Gastrocnemius medialis (tissue), 4 donors: ENCODE results near the gene CACNA1H. TPM values are rescaled to one million over a fixed set of nuclear protein-coding genes. Genes with fewer than 3 reads are reported as not detected.
A peak's percentile ranks its signal among the peaks of the same experiment; 100 is the strongest.
"Not testable (repeated sequence)": the region's sequence is repeated elsewhere in the genome, so short reads cannot be mapped to it uniquely, and the experiment has no call there.

Experiments
- ATAC-seq, 2 donors: fragments of 150-250 bp; one replicate each; pipeline ENCODE4 v1.9.1; 2016
- DNase-seq, 2 donors: peaks; one replicate each; pipeline ENCODE4 v3.0.0-alpha.2; 2019
- H3K27ac ChIP-seq, 4 donors: fragments of 200-600 bp; sonication (generic); 1 replicate in 1 of 4; 2 replicates in 3 of 4; pipeline ENCODE4 v1.5.1; 2016 to 2018; ENCODE audit warnings: mild to moderate bottlenecking in 2 of 4, moderate library complexity in 1 of 4
- H3K27me3 ChIP-seq, 3 donors: fragments of 200-600 bp; sonication (generic) in 2 of 3; 1 replicate in 1 of 3; 2 replicates in 2 of 3; pipeline versions ENCODE4 v1.5.1 to v1.6.0; 2016 to 2019; ENCODE audit warnings: mild to moderate bottlenecking in 1 of 3, moderate library complexity in 1 of 3
- H3K36me3 ChIP-seq, 2 donors: fragments of 200-600 bp; sonication (generic) in 1 of 2; one replicate each; pipeline ENCODE4 v1.5.1; 2017 to 2018
- H3K4me1 ChIP-seq, 2 donors: fragments of 200-600 bp; sonication (generic) in 1 of 2; one replicate each; pipeline ENCODE4 v1.5.1; 2016 to 2017; ENCODE audit warnings: mild to moderate bottlenecking in 2 of 2
- H3K4me3 ChIP-seq, 4 donors: fragments of 200-600 bp; sonication (generic) in 3 of 4; 1 replicate in 1 of 4; 2 replicates in 3 of 4; pipeline ENCODE4 v1.5.1; 2016 to 2019; ENCODE audit warnings: mild to moderate bottlenecking in 2 of 4
- H3K9me3 ChIP-seq, 3 donors: fragments of 200-600 bp; sonication (generic) in 2 of 3; 1 replicate in 1 of 3; 2 replicates in 2 of 3; pipeline ENCODE4 v1.5.1; 2016 to 2019
- POLR2A ChIP-seq, 2 donors: fragments of 450-650 bp; IDR thresholded peaks; one replicate each; pipeline ENCODE4 v1.6.1; 2017; ENCODE audit warnings: antibody characterized with exemption in 2 of 2, mild to moderate bottlenecking in 2 of 2, moderate library complexity in 2 of 2
- in situ Hi-C, 4 donors: fragments of 200-750 bp; cut with MboI; loops; one replicate each; pipeline versions ENCODE4 v1.15.0 to v1.8.0; 2017; ENCODE audit warnings: low sequenced_read_pairs in 4 of 4
- intact Hi-C: fragments of 100-400 bp; cut with DNase I; formaldehyde crosslinking; loops from one replicate; pipeline ENCODE4 v1.15.1; 2023; ENCODE audit warnings: low total_unique reads
- total RNA-seq, 4 donors: library from RNA; depleted of rRNA; stranded (reverse); fragments of >200 nt; gene quantifications; one replicate each; pipeline versions ENCODE4 v1.1.0 to v1.2.3, GENCODE V29; 2016
- TF ChIP-seq, protein P1 (sequence below), 5 experiments: fragments of 450-650 bp in 3 of 5; fragments of 200-600 bp in 2 of 5; sonication (generic) in 2 of 5; IDR thresholded peaks in 4 of 5; conservative IDR thresholded peaks in 1 of 5; 1 replicate in 4 of 5; 2 replicates in 1 of 5; pipeline ENCODE4 v1.5.1; 2016 to 2019; ENCODE audit warnings: antibody characterized with exemption in 5 of 5, mild to moderate bottlenecking in 3 of 5, moderate library complexity in 3 of 5

CACNA1H gene
- total RNA-seq, 4 donors from 2014 or later: 3.7 to 12.8 (median 4.5) TPM

DNA sequence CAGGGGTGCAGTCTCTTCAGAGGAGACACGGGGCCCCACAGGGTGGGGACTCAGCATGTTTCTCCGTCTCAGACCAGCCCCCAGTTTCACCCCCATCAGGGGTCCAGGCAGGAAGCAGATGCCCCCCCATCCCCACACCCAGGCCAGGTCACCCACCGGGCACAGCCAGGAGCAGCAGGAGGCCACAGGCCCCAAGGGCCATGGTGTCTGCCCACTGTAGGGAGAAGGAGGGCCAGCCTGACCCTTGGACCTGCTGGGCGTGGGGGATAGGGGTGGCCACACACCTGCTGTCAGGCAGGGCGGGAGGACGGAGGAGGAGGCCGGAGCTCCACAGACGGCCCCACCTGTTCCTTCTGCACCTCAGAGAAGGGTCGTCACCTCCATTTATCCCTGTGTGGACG lies 72.1 kb downstream of the CACNA1H start, which contains the start of gene TPSG1:
TPSG1 (minus strand) TSS at position 218 of the 401 bp plus-strand sequence; CDS start at position 202, 16 bp downstream.
- Histone ChIP-seq H3K9me3 (no peaks in the 10 kb centered on the region), H3K27ac (no peak within 1 kb of the TSS), H3K27me3 (peaks cover 0 to 5% (median 0%) of the 10 kb centered on the region in 3 donors), H3K4me1 (no peaks in the 10 kb centered on the region), H3K4me3 (no peak within 1 kb of the TSS), H3K36me3 (no peaks in the 10 kb centered on the region)
- DNase-seq (no peak), ATAC-seq (no peak)
- in situ Hi-C loops (no loop called here), intact Hi-C loops (no loop called here)
- TF ChIP-seq, protein P1, sequence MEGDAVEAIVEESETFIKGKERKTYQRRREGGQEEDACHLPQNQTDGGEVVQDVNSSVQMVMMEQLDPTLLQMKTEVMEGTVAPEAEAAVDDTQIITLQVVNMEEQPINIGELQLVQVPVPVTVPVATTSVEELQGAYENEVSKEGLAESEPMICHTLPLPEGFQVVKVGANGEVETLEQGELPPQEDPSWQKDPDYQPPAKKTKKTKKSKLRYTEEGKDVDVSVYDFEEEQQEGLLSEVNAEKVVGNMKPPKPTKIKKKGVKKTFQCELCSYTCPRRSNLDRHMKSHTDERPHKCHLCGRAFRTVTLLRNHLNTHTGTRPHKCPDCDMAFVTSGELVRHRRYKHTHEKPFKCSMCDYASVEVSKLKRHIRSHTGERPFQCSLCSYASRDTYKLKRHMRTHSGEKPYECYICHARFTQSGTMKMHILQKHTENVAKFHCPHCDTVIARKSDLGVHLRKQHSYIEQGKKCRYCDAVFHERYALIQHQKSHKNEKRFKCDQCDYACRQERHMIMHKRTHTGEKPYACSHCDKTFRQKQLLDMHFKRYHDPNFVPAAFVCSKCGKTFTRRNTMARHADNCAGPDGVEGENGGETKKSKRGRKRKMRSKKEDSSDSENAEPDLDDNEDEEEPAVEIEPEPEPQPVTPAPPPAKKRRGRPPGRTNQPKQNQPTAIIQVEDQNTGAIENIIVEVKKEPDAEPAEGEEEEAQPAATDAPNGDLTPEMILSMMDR (IDR thresholded peaks at IDR 0.05 in 4 of 5, conservative IDR thresholded peaks at IDR 0.05 in 1 of 5): no peak
- TF ChIP-seq POLR2A (IDR thresholded peaks at IDR 0.05): no peak

DNA sequence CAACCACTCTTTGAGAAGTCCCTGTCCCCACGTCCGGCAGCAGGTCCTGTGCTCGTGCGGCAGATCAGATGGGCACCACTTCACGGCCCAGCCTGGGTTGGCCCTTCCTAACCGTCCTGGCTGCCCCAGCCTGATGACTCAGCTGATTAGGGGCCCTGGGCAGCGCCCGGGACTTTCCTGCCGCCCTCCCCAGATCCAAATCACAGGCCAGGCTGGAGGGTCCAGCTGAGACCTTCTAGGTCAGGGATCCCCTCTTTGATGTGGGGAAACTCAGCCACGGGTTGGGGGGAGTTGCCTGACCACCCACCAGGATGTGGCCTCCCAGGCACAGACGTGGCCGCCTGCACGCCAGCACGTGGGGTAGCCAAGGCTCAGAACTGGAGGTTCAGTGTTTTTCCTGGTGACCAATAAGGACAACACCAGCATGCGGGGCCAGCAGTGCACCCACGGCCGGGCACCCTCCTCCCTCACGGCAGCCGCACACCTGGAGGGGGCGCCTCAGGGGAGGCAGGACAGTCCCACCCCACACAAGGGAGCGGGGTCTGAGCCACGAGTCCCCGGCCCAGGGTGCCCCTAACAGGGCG lies 72.9 kb downstream of the CACNA1H start:
- H3K9me3 ChIP-seq, intact Hi-C loops, ATAC-seq, H3K4me3 ChIP-seq, DNase-seq, in situ Hi-C loops, H3K4me1 ChIP-seq, H3K27me3 ChIP-seq, H3K36me3 ChIP-seq, H3K27ac ChIP-seq: not testable (repeated sequence)

DNA sequence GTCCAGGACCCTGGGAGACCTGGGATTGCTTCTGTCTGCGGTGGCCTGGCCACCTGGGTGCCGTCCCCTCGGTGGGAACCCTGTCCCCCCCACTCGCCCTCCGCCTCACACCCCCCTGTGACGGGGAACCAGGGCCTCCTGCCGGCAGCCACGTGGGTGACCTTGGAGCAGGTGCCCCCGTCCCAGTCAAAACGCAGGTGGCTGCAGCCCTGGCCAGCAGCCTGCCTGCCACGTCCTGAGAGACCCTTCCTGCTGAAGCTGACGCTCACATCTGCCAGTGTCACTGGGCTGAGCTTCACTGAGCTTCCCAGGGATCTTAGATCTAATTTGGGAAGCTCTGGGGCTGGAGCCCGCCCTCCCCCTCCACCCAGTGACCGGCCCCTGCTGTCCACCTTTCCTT lies 73.8 kb downstream of the CACNA1H start:
- intact Hi-C loops, H3K27me3 ChIP-seq, H3K36me3 ChIP-seq, in situ Hi-C loops, ATAC-seq, H3K9me3 ChIP-seq, H3K4me1 ChIP-seq, H3K27ac ChIP-seq, DNase-seq, H3K4me3 ChIP-seq: not testable (repeated sequence)

DNA sequence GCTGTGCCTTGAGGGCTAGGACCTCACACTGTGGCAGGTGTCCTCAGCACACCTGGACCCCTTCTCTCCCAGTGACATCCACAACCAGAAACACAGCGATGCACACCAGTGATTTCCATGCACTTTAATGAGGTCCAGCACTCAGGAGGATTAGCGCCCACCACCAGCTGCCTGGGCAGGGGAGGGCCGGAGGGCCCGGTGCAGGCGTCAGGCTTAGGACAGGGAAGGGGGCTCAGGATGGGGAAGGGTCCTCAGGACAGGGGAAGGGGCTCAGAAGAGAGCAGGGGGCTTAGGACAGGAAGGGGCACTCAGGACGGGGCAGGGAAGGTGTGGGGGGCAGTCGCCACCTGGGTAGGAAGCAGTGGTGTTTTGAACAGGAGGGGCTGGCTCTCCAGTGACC lies 75.3 kb downstream of the CACNA1H start:
- H3K36me3 ChIP-seq, H3K27ac ChIP-seq, DNase-seq, H3K4me3 ChIP-seq, in situ Hi-C loops, intact Hi-C loops, ATAC-seq, H3K9me3 ChIP-seq, H3K4me1 ChIP-seq, H3K27me3 ChIP-seq: not testable (repeated sequence)

DNA sequence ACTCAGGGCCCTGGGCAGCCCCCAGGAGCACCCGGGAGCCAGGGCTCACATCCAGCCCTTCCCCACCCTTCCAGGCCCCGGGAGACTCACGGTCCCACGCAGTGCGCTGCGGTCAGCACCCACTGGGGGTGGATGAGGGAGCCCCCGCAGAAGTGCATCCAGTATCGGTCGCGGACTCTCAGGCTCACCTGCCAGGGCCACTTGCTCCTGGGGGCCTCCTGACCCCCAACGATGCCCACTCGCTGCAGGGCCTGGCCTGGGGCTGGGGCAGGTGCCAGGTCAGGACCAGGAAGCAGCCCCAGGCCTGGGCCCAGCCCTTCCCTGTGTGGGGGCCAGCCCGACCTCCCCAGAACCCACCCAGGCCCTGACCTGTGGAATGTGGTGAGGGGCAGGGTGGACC lies 76.6 kb downstream of the CACNA1H start:
- DNase-seq, ATAC-seq, in situ Hi-C loops, intact Hi-C loops, H3K27ac ChIP-seq, H3K27me3 ChIP-seq, H3K9me3 ChIP-seq, H3K36me3 ChIP-seq, H3K4me1 ChIP-seq, H3K4me3 ChIP-seq: not testable (repeated sequence)

DNA sequence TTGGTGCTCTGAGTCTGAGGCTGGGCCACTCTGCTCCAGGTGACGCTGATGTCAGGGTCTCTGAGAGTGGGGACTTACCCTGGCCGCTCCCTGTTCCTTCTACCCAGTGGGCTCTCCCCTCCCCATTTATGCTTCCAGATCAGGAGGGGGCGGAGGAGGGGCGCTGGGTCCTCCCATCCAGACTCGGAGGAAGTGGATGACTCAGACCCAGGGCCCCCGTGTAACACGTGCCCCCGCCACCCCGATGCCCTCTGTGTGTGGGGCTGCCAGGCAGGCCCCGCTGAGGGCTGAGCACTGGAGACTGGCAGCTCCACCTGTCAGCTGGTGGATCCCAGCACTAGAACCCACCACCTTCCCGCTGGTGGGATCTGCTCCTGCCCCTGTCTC lies 77.2 kb downstream of the CACNA1H start, which contains the start of gene TPSB2:
TPSB2 (minus strand) TSS at position 101 of the 387 bp plus-strand sequence. CDS start 233 bp downstream, outside the sequence.
- ATAC-seq, in situ Hi-C loops: not testable (repeated sequence)

DNA sequence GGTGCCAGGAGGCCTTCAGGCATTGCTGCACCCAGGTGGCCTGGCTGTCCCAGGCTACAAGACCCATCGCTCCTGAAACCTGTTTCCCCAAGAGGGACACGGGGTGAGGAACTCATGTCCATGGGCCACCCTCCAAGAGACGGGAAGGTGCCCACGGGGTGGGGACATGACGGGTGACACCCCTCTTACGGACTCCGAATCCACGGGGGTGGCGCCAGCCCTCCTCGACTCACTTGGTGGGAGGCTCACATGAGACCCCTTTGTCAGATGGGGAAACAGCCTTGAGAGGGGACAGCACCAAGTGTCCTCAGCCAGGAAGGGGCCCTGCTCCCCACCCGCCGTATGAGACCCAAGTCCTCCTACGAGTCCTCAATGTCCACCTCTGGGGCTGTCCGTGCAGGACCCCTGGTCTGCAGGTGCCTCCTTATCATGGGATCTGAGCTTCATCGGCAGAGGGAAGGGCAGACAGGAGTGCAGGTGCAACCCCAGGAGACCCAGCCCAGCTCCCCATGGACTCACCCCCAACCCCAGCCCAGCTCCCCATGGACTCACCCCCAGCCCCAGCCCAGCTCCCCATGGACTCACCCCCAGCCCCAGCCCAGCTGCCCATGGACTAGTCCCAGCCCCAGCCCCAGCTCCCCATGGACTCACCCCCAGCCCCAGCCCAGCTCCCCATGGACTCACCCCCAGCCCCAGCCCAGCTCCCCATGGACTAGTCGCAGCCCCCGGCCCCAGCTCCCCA lies 77.7 kb downstream of the CACNA1H start:
- in situ Hi-C loops, DNase-seq: not testable (repeated sequence)

More for the DNA sequence above, 77.2 kb downstream of the CACNA1H start, which contains the start of gene TPSB2:
- intact Hi-C loops, H3K27me3 ChIP-seq, H3K9me3 ChIP-seq, H3K36me3 ChIP-seq, H3K4me1 ChIP-seq, H3K4me3 ChIP-seq, H3K27ac ChIP-seq, DNase-seq: not testable (repeated sequence)

DNA sequence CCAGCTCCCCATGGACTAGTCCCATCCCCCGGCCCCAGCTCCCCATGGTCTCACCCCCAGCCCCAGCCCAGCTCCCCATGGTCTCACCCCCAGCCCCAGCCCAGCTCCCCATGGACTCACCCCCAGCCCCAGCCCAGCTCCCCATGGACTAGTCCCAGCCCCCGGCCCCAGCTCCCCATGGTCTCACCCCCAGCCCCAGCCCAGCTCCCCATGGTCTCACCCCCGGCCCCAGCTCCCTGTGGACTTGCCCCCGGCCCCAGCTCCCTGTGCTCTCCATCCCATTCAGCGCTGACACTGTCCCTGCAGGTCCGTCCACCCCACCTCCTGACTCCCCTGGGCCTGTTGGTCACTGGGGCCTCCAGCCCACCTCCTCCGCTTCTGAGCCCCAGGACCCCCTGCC lies 78.4 kb downstream of the CACNA1H start:
- H3K27ac ChIP-seq, H3K4me1 ChIP-seq, H3K9me3 ChIP-seq, DNase-seq, H3K36me3 ChIP-seq, intact Hi-C loops, ATAC-seq, H3K27me3 ChIP-seq, in situ Hi-C loops, H3K4me3 ChIP-seq: not testable (repeated sequence)

More for the DNA sequence above, 77.7 kb downstream of the CACNA1H start:
- H3K4me1 ChIP-seq, H3K36me3 ChIP-seq, H3K27me3 ChIP-seq, H3K27ac ChIP-seq, ATAC-seq, intact Hi-C loops, H3K9me3 ChIP-seq, H3K4me3 ChIP-seq: not testable (repeated sequence)

DNA sequence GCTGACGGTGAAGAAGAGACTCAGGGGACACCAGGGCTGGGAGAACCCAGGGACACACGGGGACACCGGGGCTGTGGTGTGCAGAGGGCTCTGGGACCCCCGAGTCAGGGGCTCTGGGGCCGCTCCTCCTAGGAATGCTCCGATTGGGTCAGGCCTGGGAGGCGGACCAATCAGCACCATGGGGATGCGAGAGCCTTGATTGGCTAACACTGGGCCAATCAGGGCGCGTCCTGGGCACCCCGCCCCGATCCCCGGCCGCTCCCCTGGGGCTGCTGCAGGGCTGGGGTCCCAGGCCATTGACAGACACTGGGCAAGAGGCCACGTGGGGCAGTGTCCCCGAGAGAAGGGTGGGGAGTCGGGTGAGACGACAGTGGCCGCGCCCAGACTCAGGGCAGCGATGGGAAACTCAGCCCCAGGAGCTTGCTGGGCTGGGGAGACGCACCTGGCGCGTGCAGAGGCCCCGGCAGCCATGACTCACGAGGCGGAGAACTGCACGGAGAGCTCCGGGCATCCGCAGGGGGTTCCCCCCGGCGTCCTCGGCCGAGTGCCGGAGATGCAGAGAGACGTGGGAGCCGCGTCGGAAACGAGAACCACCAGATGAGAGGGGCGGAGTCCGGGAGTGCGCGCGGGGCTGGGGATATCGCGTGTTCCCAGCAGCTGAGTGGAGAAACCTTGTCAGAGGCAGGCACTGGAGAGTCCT lies 79.3 kb downstream of the CACNA1H start:
- H3K36me3 ChIP-seq, ATAC-seq, H3K9me3 ChIP-seq, H3K27ac ChIP-seq, H3K4me1 ChIP-seq, H3K4me3 ChIP-seq, in situ Hi-C loops, intact Hi-C loops, DNase-seq, H3K27me3 ChIP-seq: not testable (repeated sequence)

DNA sequence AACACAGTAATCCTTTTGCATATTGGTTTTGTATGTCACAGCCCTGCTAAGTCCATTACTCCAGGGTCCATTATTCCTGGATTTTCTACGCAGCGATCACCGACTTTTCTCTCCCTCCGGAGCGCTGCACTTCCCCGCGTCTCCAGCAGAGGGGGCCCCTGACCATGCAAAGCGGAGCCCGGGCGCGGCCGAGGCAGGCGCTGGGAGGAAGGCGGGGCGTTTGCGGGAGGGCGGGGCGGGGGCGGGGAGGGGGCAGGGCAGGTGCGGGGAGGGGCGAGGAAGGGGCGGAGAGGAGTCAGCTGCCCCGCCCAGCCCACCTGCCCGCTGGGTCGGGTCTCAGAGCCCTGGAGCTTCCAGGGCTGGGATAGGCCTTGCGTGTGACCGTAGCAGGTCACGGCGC lies 83.8 kb downstream of the CACNA1H start:
- H3K9me3 ChIP-seq, H3K4me3 ChIP-seq, H3K27ac ChIP-seq, H3K27me3 ChIP-seq, intact Hi-C loops, DNase-seq, H3K4me1 ChIP-seq, H3K36me3 ChIP-seq, in situ Hi-C loops: not testable (repeated sequence)
- ATAC-seq: peak in 1 of 2 donors; percentile 36
